Right lobe of liver (tissue), 4 donors: ENCODE results near the gene CPNE2.

ENCODE experiments used
- POLR2A ChIP-seq: fragments of 450-650 bp; IDR thresholded peaks from one replicate; pipeline ENCODE4 v1.6.1; 2017; ENCODE audit warnings: antibody characterized with exemption, mild to moderate bottlenecking
- TF ChIP-seq, protein P1 (sequence below), 4 donors: fragments of 200-600 bp in 3 of 4; fragments of 450-650 bp in 1 of 4; IDR thresholded peaks; one replicate each; pipeline versions ENCODE4 v1.5.1 to v1.8.0; 2016 to 2022; ENCODE audit warnings: antibody characterized with exemption in 4 of 4, mild to moderate bottlenecking in 2 of 4
- donor health status: DM: no; HTN: no; CAD: no.
- donor health status: DM: no; HTN: no; CAD: no.
- donor health status: DM: no; HTN: yes; CAD: no.

DNA sequence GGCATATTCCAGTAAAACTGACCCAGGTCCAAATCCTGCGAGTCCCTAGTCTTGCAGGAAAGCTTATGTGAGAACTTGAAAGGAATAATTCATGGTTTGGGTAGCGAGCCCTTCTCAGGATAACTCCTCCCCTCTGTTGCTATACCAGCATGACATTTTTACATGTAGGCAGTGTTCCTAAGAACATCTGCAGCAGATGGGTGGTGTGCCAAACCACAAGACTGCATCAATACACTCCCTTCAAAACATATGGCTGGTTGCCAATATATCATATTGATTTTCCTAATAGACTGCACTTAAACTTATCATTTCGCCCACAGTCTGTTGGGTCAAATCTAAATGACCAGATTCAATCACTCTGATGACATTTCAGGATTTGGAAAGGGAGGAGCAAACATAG lies 73.6 kb downstream of the CPNE2 start:
- TF ChIP-seq, protein P1, sequence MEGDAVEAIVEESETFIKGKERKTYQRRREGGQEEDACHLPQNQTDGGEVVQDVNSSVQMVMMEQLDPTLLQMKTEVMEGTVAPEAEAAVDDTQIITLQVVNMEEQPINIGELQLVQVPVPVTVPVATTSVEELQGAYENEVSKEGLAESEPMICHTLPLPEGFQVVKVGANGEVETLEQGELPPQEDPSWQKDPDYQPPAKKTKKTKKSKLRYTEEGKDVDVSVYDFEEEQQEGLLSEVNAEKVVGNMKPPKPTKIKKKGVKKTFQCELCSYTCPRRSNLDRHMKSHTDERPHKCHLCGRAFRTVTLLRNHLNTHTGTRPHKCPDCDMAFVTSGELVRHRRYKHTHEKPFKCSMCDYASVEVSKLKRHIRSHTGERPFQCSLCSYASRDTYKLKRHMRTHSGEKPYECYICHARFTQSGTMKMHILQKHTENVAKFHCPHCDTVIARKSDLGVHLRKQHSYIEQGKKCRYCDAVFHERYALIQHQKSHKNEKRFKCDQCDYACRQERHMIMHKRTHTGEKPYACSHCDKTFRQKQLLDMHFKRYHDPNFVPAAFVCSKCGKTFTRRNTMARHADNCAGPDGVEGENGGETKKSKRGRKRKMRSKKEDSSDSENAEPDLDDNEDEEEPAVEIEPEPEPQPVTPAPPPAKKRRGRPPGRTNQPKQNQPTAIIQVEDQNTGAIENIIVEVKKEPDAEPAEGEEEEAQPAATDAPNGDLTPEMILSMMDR (IDR thresholded peaks at IDR 0.05): no peak
- TF ChIP-seq POLR2A: no peak
